HCT116 (cell line): ENCODE data around the gene STRN3. TPM values are rescaled to one million over a fixed set of nuclear protein-coding genes. Genes with fewer than 3 reads are reported as not detected.

ENCODE experiments used
- ATAC-seq: fragments of 200-7000 bp; cut with Tn5 transposase; 2 replicates; pipeline ENCODE4 v1.9.1; 2020; ENCODE audit warnings: mild to moderate bottlenecking, moderate library complexity
- BruUV-seq: library from RNA; stranded (reverse); fragments of 400-500 nt; replicated peaks from 2 replicates; lab custom pipeline; 2021; lab: Mats Ljungman, UMichigan
- CTCF ChIA-PET: fragments of 300-600 bp; sonication (Branson Sonifier 250); formaldehyde crosslinking; loops from one replicate; lab custom pipeline; 2021; ENCODE audit warnings: antibody characterized with exemption; lab: Charles Lee
- POLR2A ChIA-PET: fragments of 300-600, 350-600 bp; sonication (Branson Sonifier 250); formaldehyde crosslinking; loops from one replicate; lab custom pipeline; 2021; ENCODE audit warnings: antibody characterized with exemption; lab: Charles Lee
- RAD21 ChIA-PET, 2 experiments: fragments of 300-600 bp; sonication (Branson Sonifier 250); formaldehyde crosslinking; loops; one replicate each; lab custom pipeline; 2023; ENCODE audit warnings: low total read pairs in 2 of 2; ENCODE audit not compliant: uncharacterized antibody in 2 of 2, unreplicated experiment in 2 of 2, low non-redundant PET in 1 of 2; lab: Charles Lee
- DNase-seq: peaks from one replicate; pipeline ENCODE4 v3.0.0-alpha.2; 2010; ENCODE audit warnings: low read depth, low spot score
- H2AFZ ChIP-seq: fragments of 200-600 bp; shearing (Covaris generic), sonication (generic); 2 replicates; pipeline ENCODE4 v1.6.1; 2017; ENCODE audit warnings: low read depth, mixed run types, mixed read lengths, antibody characterized with exemption, low read length; ENCODE audit not compliant: poor library complexity, severe bottlenecking
- H3K27ac ChIP-seq: 2 replicates; pipeline ENCODE4 v1.5.1; 2012; ENCODE audit warnings: low read depth, low read length
- H3K27me3 ChIP-seq: fragments of 200-600 bp; sonication (generic); 2 replicates; pipeline ENCODE4 v1.6.1; 2016; ENCODE audit warnings: mixed run types, low read length, mixed read lengths; ENCODE audit not compliant: insufficient read depth
- H3K36me3 ChIP-seq, 2 experiments: fragments of 200-500 bp in 1 of 2; fragments of 200-600 bp in 1 of 2; sonication (Bioruptor generic) in 1 of 2; sonication (generic) in 1 of 2; 2 replicates each; pipeline versions ENCODE4 v1.5.1 to v1.6.1; 2014 to 2016; ENCODE audit warnings: low read length in 2 of 2, inconsistent platforms in 1 of 2, mixed read lengths in 1 of 2, mixed run types in 1 of 2; ENCODE audit not compliant: insufficient read depth in 2 of 2, control insufficient read depth in 1 of 2
- H3K4me1 ChIP-seq, 2 experiments: fragments of 200-600 bp in 1 of 2; sonication (generic) in 1 of 2; 2 replicates each; pipeline versions ENCODE4 v1.5.1 to v1.6.1; 2012 to 2017; ENCODE audit warnings: low read length in 2 of 2, inconsistent platforms in 1 of 2, mild to moderate bottlenecking in 1 of 2, mixed read lengths in 1 of 2, mixed run types in 1 of 2, moderate library complexity in 1 of 2; ENCODE audit not compliant: insufficient read depth in 2 of 2, control insufficient read depth in 1 of 2
- H3K4me2 ChIP-seq: fragments of 200-600 bp; sonication (generic); 2 replicates; pipeline ENCODE4 v1.6.1; 2017; ENCODE audit warnings: mixed run types, low read length, mixed read lengths
- H3K4me3 ChIP-seq, 2 experiments: fragments of 200-600 bp in 1 of 2; sonication (generic) in 1 of 2; replicated peaks in 1 of 2; 2 replicates each; pipeline ENCODE4 v1.5.1; 2011 to 2016; ENCODE audit warnings: low read length in 2 of 2, control low read depth in 1 of 2, low read depth in 1 of 2, mild to moderate bottlenecking in 1 of 2, mixed read lengths in 1 of 2, mixed run types in 1 of 2
- H3K79me2 ChIP-seq: fragments of 200-600 bp; sonication (generic); 2 replicates; pipeline ENCODE4 v1.6.1; 2017; ENCODE audit warnings: mild to moderate bottlenecking, mixed run types, low read length, moderate library complexity, mixed read lengths; ENCODE audit not compliant: insufficient read depth
- H3K9ac ChIP-seq: fragments of 200-600 bp; sonication (generic); 2 replicates; pipeline ENCODE4 v1.6.1; 2016; ENCODE audit warnings: low read length, mixed read lengths
- H3K9me2 ChIP-seq: fragments of 200-600 bp; sonication (generic), shearing (Covaris generic); 2 replicates; pipeline ENCODE4 v1.6.1; 2017; ENCODE audit warnings: mixed run types, mild to moderate bottlenecking, moderate library complexity; ENCODE audit not compliant: insufficient read depth
- H3K9me3 ChIP-seq, 2 experiments: fragments of 200-500 bp in 1 of 2; fragments of 200-600 bp in 1 of 2; sonication (Bioruptor generic) in 1 of 2; sonication (generic) in 1 of 2; 2 replicates each; pipeline ENCODE4 v1.6.1; 2014 to 2017; ENCODE audit warnings: low read length in 2 of 2, mixed read lengths in 2 of 2, inconsistent platforms in 1 of 2, low read depth in 1 of 2, mild to moderate bottlenecking in 1 of 2, mixed run types in 1 of 2, moderate library complexity in 1 of 2; ENCODE audit not compliant: control insufficient read depth in 1 of 2, insufficient read depth in 1 of 2
- H4K20me1 ChIP-seq: fragments of 200-600 bp; sonication (generic), shearing (Covaris generic); 2 replicates; pipeline ENCODE4 v1.6.1; 2017; ENCODE audit warnings: mixed run types, mild to moderate bottlenecking, moderate library complexity; ENCODE audit not compliant: insufficient read depth
- EZH2 ChIP-seq: fragments of 200-600 bp; sonication (generic); IDR thresholded peaks from 2 replicates; pipeline ENCODE4 v1.6.1; 2017; ENCODE audit warnings: antibody characterized with exemption, mixed run types
- EZH2phosphoT487 ChIP-seq: fragments of 200-600 bp; IDR thresholded peaks from 2 replicates; pipeline ENCODE4 v1.6.1; 2018; ENCODE audit warnings: antibody characterized with exemption, borderline replicate concordance
- FOSL1 ChIP-seq: IDR thresholded peaks from 2 replicates; pipeline ENCODE4 v1.6.1; 2012; ENCODE audit warnings: low read depth
- JUND ChIP-seq: IDR thresholded peaks from 2 replicates; pipeline ENCODE4 v1.6.1; 2012
- MAX ChIP-seq: IDR thresholded peaks from 2 replicates; pipeline ENCODE4 v1.6.1; 2012
- POLR2A ChIP-seq: IDR thresholded peaks from 2 replicates; pipeline ENCODE4 v1.7.0; 2011; ENCODE audit warnings: borderline replicate concordance; ENCODE audit not compliant: insufficient read depth, insufficient read length; ENCODE audit errors: extremely low read depth
- RAD21 ChIP-seq: IDR thresholded peaks from 2 replicates; pipeline ENCODE4 v1.6.1; 2012; ENCODE audit warnings: low read depth, mild to moderate bottlenecking
- REST ChIP-seq: IDR thresholded peaks from 2 replicates; pipeline ENCODE4 v1.6.1; 2012; ENCODE audit warnings: low read depth
- TCF7L2 ChIP-seq: IDR thresholded peaks from 2 replicates; pipeline ENCODE4 v1.7.0; 2011; ENCODE audit warnings: borderline replicate concordance, inconsistent platforms; ENCODE audit not compliant: insufficient read depth, insufficient read length; ENCODE audit errors: extremely low read depth
- ZFX ChIP-seq: fragments of 450-650 bp; IDR thresholded peaks from 2 replicates; pipeline ENCODE4 v1.6.1; 2017
- intact Hi-C: fragments of 100-400 bp; cut with micrococcal nuclease; formaldehyde crosslinking; loops from 2 replicates; pipeline ENCODE4 v1.10.0; 2022
- total RNA-seq: library from RNA; stranded (reverse); gene quantifications from one replicate; pipeline ENCODE4 v1.2.1, GENCODE V29; 2021; ENCODE audit not compliant: unreplicated experiment

STRN3 gene
- total RNA-seq, 1 experiment from 2014 or later, result 43.4 TPM

GRCh38 chr14:30957813-30958370 lies 68.3 kb downstream of the STRN3 start:
- H3K4me3 ChIP-seq, result no peak overlapping the region
- ChIA-PET RAD21 (no interaction called here), POLR2A (no interaction called here), CTCF (no interaction called here)
- H3K27me3 ChIP-seq, result no peaks in the 10 kb centered on the region
- intact Hi-C loops, result no loop called here
- BruUV-seq, result no TSS peak
- no peaks in the 10 kb centered on the region for H4K20me1 ChIP-seq
- H3K9me3 ChIP-seq, result no peaks in the 10 kb centered on the region
- no peak overlapping the region for H3K27ac ChIP-seq
- H3K36me3 ChIP-seq, result peaks cover 0 to 18% of the 10 kb centered on the region in 2 experiments; a peak in 2 of 4 replicates
- ATAC-seq (no peak), DNase-seq (no peak)
- no peak overlapping the region for H3K9ac ChIP-seq
- H3K4me2 ChIP-seq, result no peak overlapping the region
- H3K9me2 ChIP-seq, result no peaks in the 10 kb centered on the region
- H3K4me1 ChIP-seq, result peaks cover 10 to 40% of the 10 kb centered on the region in 2 experiments; a peak in 3 of 4 replicates
- peaks cover 81% of the 10 kb centered on the region for H3K79me2 ChIP-seq
- no peak overlapping the region for H2AFZ ChIP-seq
- no peak for TF ChIP-seq EZH2

DNA sequence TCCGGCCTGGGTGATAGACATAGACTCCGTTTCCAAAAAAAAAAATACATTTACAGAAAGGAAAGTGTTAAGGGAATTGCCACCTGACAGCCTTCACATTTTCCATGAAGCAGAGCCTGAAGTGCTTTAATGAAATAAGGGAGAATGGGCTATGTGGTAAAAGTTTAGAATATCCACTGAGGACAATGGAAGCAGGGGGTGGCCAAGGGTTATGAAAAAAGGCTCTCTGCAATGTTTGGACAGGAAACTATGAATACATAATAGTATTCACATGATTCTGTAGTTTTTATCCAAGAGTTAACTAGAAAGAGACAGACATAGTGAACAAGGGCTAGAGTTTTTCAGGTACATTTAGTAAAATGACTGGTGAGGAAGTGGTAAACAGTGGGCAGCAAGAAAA lies 76.5 kb downstream of the STRN3 start:
- H3K9ac ChIP-seq, result no peak overlapping the region
- no peak overlapping the region for H3K4me3 ChIP-seq
- no peaks in the 10 kb centered on the region for H3K9me3 ChIP-seq
- no peak overlapping the region for H3K4me2 ChIP-seq
- no peaks in the 10 kb centered on the region for H3K27me3 ChIP-seq
- ATAC-seq (no peak), DNase-seq (no peak)
- H3K79me2 ChIP-seq, result peaks cover 24% of the 10 kb centered on the region
- H4K20me1 ChIP-seq, result no peaks in the 10 kb centered on the region
- no peaks in the 10 kb centered on the region for H3K4me1 ChIP-seq
- RAD21 ChIA-PET, result no interaction called here
- intact Hi-C loops, result no loop called here
- TF ChIP-seq TCF7L2 (no peak), RAD21 (no peak), ZFX (no peak), REST (no peak), FOSL1 (no peak), MAX (no peak), JUND (no peak), POLR2A (no peak), EZH2phosphoT487 (no peak)
- no peak overlapping the region for H3K27ac ChIP-seq
- no peak overlapping the region for H2AFZ ChIP-seq
- H3K9me2 ChIP-seq, result no peaks in the 10 kb centered on the region
- CTCF ChIA-PET, result no interaction called here
- BruUV-seq, result no TSS peak
- POLR2A ChIA-PET, result no interaction called here
- peaks cover 0 to 49% of the 10 kb centered on the region in 2 experiments; a peak in 3 of 4 replicates for H3K36me3 ChIP-seq
